Measurements from ENCODE around the gene PNLIPRP2.

DNA sequence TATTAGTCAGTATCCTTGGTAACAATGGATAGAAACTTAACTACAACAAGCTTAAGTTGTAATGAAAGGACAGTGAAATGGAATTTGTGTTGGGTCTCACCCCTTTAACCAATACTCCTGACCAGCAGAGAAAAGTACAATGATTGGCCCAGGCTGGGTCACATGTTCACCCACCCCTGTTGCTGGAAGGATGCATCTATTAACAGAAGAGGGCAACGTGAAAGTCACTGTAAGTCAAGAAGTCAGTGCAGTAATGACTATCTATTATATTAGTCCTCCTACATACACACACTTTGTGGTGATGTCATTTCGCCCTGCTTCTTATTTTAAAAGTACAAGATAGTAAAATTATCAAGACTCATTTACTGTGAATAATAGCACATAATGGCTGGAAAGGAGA, 16.2 kb downstream of the PNLIPRP2 start:
- TF ChIP-seq, protein P1, sequence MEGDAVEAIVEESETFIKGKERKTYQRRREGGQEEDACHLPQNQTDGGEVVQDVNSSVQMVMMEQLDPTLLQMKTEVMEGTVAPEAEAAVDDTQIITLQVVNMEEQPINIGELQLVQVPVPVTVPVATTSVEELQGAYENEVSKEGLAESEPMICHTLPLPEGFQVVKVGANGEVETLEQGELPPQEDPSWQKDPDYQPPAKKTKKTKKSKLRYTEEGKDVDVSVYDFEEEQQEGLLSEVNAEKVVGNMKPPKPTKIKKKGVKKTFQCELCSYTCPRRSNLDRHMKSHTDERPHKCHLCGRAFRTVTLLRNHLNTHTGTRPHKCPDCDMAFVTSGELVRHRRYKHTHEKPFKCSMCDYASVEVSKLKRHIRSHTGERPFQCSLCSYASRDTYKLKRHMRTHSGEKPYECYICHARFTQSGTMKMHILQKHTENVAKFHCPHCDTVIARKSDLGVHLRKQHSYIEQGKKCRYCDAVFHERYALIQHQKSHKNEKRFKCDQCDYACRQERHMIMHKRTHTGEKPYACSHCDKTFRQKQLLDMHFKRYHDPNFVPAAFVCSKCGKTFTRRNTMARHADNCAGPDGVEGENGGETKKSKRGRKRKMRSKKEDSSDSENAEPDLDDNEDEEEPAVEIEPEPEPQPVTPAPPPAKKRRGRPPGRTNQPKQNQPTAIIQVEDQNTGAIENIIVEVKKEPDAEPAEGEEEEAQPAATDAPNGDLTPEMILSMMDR (IDR thresholded peaks at IDR 0.05), result no peak
- TF ChIP-seq POLR2A (IDR thresholded peaks at IDR 0.05), result no peak

All from prostate gland (tissue), 2 donors.